TTC549 (cell line): ENCODE measurements around the gene SAXO2.
"Not testable (repeated sequence)": the region's sequence is repeated elsewhere in the genome, so short reads cannot be mapped to it uniquely, and the experiment has no call there.

Experiments used
- FAIRE-seq: peaks from 2 replicates; lab custom pipeline; 2012; peaks lifted over from hg19 to GRCh38; lab: Jason Lieb, UNC

SAXO2 gene

GRCh38 chr15:82286475-82286874, 23.9 kb downstream of the SAXO2 start:
- not testable (repeated sequence) for FAIRE-seq

GRCh38 chr15:82288202-82288601, 25.6 kb downstream of the SAXO2 start:
- not testable (repeated sequence) for FAIRE-seq

DNA sequence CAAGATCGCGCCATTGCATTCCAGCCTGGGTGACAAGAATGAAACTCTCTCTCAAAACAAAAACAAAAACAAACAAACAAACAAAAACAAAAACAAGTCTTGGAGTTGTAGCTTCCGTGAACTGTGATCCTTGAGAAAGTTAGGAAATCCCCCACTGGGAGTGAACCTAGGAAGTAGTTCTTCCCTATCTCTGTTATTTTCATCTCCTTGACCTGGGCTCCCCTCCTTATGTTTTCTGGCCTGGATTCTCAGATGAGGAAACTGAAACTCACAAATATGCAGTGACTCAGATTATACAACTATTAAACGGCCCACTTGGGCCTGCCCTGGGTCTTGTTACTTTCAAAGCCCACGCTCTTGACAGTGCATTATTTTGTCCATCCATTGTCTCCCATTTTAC, 29.7 kb downstream of the SAXO2 start:
- FAIRE-seq = no peak

DNA sequence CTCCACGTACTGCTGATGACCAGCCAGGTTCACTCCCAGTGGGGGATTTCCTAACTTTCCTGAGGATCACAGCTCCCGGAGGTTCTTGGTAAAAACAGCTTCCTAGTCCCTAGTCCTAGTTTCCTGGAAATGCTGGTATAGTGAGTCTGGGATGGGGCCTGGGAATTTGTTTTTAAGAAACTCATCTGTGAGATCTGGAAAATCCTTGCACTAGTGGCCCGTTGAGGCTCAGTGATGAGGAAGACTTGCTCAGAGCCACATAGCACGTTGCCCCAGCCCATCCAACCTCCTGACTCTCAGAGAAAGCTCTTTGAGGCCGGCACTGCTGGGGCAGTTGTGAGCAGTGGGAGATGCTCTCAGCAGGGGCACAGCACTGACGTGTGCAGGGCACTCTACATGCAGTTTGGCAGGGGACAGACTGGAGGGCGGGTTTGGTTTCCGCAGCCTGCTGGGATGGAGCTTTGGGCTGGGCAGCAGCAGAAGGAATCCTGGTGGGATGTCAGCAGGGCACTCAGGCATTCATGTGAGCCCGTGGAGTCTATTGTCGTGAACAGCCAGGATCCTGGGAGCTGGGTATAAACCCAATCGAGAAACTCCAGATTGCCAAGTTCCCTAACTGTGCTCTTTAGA, 31.6 kb downstream of the SAXO2 start:
- FAIRE-seq = no peak

DNA sequence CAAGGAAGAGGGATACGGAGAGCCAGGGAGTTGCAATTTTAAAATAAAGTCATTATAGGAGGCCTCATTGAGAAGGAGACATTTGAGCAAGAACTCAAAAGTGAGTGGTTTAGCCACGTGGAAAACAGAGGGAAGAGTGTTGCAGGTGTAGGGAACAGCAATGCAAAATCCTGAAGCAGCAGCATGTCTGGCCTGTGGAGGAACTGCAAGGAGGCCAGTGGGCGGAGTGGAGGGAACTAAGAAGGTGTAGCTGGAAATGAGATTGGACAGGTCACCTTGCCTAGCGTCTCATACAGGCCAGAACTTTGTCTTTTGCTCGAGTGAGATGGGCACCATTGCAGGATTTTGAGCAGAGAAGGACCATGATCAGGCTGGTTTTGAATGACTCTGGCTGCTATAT, 34.9 kb downstream of the SAXO2 start:
- no peak for FAIRE-seq

DNA sequence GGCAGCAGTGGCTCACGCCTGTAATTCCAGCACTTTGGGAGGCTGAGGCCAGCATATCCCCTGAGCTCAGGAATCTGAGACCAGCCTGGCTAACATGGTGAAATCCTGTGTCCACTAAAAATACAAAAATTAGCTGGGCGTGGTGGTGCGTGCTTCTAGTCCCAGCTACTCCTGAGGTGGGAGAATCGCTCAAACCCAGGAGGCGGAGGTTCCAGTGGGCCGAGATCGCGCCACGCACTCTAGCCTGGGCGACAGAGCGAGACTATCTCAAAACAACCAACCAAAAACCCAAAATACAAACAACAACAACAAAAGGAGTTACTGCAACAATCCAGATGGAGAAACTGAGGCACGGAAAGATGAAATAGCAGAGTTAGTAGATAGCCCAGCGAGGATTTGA, 35.4 kb downstream of the SAXO2 start:
- no peak for FAIRE-seq

DNA sequence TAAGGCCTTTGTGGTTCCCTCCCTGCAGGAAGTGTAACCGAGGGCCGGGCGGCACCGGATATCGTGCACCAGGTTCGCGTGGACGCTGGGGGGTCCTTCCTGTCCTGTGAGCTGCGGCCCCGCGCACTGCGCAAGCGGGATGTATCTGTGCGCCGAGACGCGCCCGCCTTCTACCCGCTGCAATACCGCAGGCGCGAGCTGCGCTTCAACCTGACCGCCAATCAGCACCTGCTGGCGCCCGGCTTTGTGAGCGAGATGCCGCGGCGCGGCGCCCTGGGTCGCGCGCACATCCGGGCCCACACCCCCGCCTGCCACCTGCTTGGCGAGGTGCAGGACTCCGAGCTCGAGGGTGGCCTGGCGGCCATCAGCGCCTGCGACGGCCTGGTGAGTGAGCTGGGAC, 35.9 kb downstream of the SAXO2 start:
- no peak for FAIRE-seq

DNA sequence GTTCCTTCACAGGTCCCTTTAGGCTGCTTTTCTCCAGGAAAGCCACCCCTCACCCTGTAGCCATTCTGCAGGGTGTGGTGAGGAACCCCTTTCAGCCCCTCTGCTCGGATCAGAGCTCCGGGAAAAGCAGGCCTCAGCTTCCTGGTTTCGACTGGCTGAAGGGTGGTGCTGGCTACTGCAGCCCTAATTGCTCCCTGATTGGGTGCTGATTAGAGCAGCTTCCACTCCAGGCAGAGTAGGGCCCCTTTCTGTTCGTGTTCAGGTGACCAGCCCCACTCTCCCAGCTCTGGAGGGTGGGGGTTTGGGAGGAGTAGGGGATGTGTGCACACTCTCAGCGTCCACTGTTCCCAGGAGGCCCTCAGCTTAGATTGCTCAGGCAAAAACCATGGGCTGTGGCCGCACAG, 36.9 kb downstream of the SAXO2 start:
- FAIRE-seq = not testable (repeated sequence)

DNA sequence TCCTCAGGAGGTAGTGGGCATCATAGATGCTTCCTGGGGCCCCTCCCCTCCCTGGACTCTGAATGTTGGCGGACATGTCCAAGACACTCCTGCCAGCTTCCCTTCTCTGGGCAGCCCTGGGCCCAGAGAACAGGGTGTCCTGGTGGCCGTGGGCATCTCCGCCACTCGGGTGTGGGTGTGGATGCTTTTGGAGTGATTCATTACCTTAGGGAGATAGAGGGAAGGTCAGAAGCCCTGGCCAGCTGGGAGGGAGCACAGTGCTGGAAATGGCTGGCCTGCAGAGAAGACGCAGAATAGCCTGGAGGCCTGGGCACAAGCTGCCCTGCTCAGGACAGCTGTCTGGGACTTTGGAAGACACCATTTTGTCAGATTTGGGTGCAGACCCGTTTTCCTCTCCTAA, 37.7 kb downstream of the SAXO2 start:
- not testable (repeated sequence) for FAIRE-seq

- FAIRE-seq = no peak
These were observed 38.3 kb downstream of the SAXO2 start for GRCh38 chr15:82300883-82301282.

- no peak for FAIRE-seq
These were observed 38.8 kb downstream of the SAXO2 start for GRCh38 chr15:82301296-82302016.

GRCh38 chr15:82303956-82304777, 41.5 kb downstream of the SAXO2 start:
- no peak for FAIRE-seq

DNA sequence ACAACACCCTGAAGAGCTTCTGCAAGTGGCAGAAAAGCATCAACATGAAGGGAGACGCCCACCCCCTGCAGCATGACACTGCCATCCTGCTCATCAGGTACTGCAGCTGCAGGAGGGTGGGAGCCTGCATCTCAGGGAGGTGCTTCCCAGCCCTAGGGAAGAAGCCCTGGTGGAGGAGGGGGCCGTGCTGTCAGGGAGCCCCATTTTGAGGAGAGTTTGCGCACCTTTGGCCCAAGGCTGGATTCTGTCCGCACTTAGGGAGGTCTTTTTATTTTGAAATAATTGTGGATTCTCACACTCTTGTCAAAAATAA, 42.1 kb downstream of the SAXO2 start:
- FAIRE-seq = no peak

DNA sequence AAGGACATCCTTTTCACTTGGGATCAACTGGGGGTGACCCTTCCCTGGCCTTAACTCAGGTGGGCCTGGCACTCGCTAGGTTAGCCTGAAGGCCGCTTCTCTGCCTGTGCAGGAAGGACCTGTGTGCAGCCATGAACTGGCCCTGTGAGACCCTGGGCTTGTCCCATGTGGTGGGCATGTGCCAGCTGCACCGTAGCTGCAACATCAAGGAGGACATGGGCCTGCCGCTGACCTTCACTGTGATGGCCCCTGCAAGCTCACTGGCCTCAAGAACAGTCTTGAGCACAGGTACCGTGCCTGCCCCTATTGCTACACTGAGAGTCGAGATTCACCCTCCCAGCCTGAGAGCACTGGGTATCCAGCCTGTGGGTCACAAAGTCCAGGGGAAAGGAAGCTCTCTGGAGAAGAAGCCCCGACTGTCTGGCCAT, 43.0 kb downstream of the SAXO2 start:
- FAIRE-seq = no peak

- no peak for FAIRE-seq
These were observed 44.4 kb downstream of the SAXO2 start for GRCh38 chr15:82306791-82307713.

- FAIRE-seq = no peak
These were observed 45.1 kb downstream of the SAXO2 start for GRCh38 chr15:82307714-82308081.

DNA sequence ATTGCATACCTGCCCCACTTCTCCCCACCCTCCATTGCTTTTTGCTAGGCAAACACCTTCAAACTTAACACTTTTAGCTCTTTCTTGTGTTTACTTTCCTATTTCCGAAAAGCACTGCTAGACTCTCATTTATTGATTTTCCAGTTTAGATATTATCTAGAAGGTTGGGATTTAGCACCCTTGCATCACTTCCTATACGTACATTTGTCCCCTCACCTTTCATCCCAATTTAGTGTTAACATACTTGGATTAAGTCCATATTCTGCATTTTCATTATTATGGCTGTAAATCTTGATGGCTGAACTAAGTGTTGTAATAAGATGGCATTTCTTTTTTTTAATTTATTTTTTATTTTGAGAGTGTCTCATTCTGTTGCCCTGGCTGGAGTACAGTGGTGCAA, 47.2 kb downstream of the SAXO2 start:
- FAIRE-seq = no peak

- FAIRE-seq = not testable (repeated sequence)
These were observed 48.7 kb downstream of the SAXO2 start for GRCh38 chr15:82311321-82311720.

GRCh38 chr15:82312586-82313349, 50.1 kb downstream of the SAXO2 start:
- no peak for FAIRE-seq

DNA sequence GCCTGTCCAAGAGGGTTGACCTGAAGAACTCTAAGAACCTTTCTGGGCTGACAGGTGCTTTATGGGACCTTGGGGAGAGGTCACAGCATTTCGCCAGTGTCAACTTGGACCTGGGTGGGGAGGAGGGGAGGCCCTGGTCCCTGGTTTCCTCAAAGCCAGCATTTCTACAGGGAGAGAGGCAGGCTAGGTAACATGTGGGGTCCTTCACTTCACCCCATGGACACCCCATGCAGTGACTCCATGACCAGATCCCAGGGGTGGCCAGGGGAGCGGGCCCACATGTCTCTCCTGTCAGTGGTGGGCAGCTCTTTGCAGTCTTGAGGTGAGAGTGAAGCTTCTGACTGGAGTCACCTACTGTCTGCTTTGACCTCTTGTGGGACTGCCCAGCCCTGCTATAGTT, 50.8 kb downstream of the SAXO2 start:
- FAIRE-seq = no peak

DNA sequence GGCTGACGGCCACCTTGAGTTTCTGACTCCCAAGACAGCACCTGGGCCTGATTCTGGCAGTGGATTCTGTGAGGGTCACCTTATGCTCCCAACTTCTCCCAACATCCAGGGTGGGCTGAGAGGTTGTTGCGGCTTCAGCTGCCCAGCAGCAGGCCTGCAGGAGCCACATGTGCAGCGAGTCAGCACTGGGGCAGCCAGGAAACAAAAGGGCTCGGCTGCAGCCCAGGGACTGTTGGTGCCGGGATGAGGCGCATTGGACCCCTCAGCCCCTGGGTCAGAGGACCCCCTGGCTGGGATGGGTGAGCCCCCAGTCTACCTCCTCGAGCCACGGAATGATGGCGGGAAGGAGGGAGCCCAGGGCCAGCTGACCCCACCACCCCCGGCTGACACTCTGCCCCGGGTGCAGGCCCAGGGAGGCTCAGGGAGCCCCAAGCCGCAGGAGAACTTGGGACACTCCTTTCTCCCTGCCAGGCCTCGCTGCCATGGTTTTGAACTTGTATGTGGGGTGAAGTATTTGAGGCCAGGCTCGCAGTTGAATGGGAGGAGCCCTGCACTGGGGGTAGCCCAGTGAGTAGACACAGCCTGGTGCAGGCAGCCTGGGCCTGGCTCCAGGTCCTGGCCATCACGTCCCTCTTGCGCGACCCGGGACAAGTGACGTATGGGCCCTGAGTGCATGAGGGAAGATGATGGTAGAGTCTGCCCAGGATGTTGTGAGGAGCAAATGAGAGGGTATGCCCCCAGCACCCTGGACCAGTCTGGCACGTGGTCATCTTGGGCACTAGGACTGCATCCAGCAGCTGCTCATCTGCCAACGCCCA, 51.5 kb downstream of the SAXO2 start:
- FAIRE-seq = not testable (repeated sequence)
